MM.1S (cell line): ENCODE measurements around the gene KRTAP10-3.

ENCODE experiments used
- CTCF ChIP-seq: fragments of 300-600 bp; sonication (generic); IDR thresholded peaks from 2 replicates; pipeline ENCODE4 v1.5.1; 2016; ENCODE audit warnings: antibody characterized with exemption, low read length, mixed read lengths
- EZH2 ChIP-seq: fragments of 300-600 bp; sonication (generic); optimal IDR thresholded peaks from 2 replicates; pipeline ENCODE3; 2017; ENCODE audit warnings: low read depth, mild to moderate bottlenecking, antibody characterized with exemption, low read length, mixed read lengths
- EZH2phosphoT487 ChIP-seq: fragments of 300-600 bp; sonication (generic); IDR thresholded peaks from 2 replicates; pipeline ENCODE4 v1.6.1; 2018; ENCODE audit warnings: antibody characterized with exemption, low read length

GRCh38 chr21:44585892-44586291 is 27.3 kb upstream of the KRTAP10-3 start:
- TF ChIP-seq EZH2 = no peak
- TF ChIP-seq CTCF = no peak
- no peak for TF ChIP-seq EZH2phosphoT487
